Measurements from ENCODE around the gene ARHGEF12. TPM values are rescaled to one million over a fixed set of nuclear protein-coding genes. Genes with fewer than 3 reads are reported as not detected.

Gene ARHGEF12
- total and polyA plus RNA-seq, 2 donors (not counting 1 experiment from before 2014, with no cell fraction given) = 2.0 to 21.6 TPM

- WGBS (ENCODE audit: insufficient coverage) = 70% methylated on average over 11 of the region's 11 CpGs
- Histone ChIP-seq H4K20me1 (ENCODE audit: control insufficient read depth, insufficient read depth, low read length, poor library complexity, severe bottlenecking) (no peaks in the 10 kb centered on the region), H3K79me2 (ENCODE audit: control insufficient read depth, insufficient read depth, low read length) (no peaks in the 10 kb centered on the region), H2AFZ (ENCODE audit: insufficient read depth, low read depth, low read length, poor library complexity, severe bottlenecking) (no peak overlapping the region), H3K27me3 (replicated peaks in 1 of 4; ENCODE audit: control extremely low read depth in 1 of 4, control insufficient read depth in 3 of 4, insufficient read depth in 4 of 4, low read length in 3 of 4) (peaks cover 0 to 17% (median 6%) of the 10 kb centered on the region in 4 experiments), H3K36me3 (replicated peaks in 1 of 2; ENCODE audit: control extremely low read depth in 1 of 2, control insufficient read depth in 1 of 2, extremely low read depth in 1 of 2, insufficient read depth in 2 of 2, low read length in 1 of 2) (no peaks in the 10 kb centered on the region), H3K27ac (ENCODE audit: low read length in 2 of 2) (no peak overlapping the region), H3K9me3 (ENCODE audit: control extremely low read depth in 1 of 3, control insufficient read depth in 2 of 3, insufficient read depth in 1 of 3, low read length in 2 of 3) (no peaks in the 10 kb centered on the region), H3K4me2 (replicated peaks; ENCODE audit: low read depth, low read length, poor library complexity, severe bottlenecking) (no peak overlapping the region), H3K4me1 (ENCODE audit: control insufficient read depth in 2 of 2, insufficient read depth in 2 of 2, low read length in 2 of 2) (no peaks in the 10 kb centered on the region), H3K9ac (ENCODE audit: low read length) (no peak overlapping the region), H3K4me3 (ENCODE audit: control extremely low read depth in 1 of 5, extremely low read depth in 1 of 5, insufficient read depth in 1 of 5, low read depth in 2 of 5, low read length in 4 of 5) (no peak overlapping the region)
- H3K4me3 Mint-ChIP-seq = no peak overlapping the region
- no peaks in the 10 kb centered on the region for H3K4me1 Mint-ChIP-seq
- POLR2A ChIA-PET = no interaction called here
- intact Hi-C loops (cut with micrococcal nuclease) = no loop called here
- peaks cover 15% of the 10 kb centered on the region for H3K27me3 Mint-ChIP-seq
- DNase-seq (no peak), ATAC-seq (ENCODE audit: low read depth) (no peak)
- CTCF ChIA-PET = no interaction called here
- no peak overlapping the region for H3K27ac Mint-ChIP-seq
- TF ChIP-seq EZH2 (IDR thresholded peaks at IDR 0.05; ENCODE audit: borderline replicate concordance, insufficient read depth, low read depth, low read length, poor library complexity, severe bottlenecking) = no peak
- TF ChIP-seq CTCF (IDR thresholded peaks at IDR 0.05) = no peak
- no peaks in the 10 kb centered on the region for H3K9me3 Mint-ChIP-seq (ENCODE audit: insufficient read depth)
These were observed 29.5 kb upstream of the ARHGEF12 start for GRCh38 chr11:120306519-120307242.

- no peak overlapping the region for H3K27ac Mint-ChIP-seq
- TF ChIP-seq EZH2 (IDR thresholded peaks at IDR 0.05; ENCODE audit: borderline replicate concordance, insufficient read depth, low read depth, low read length, poor library complexity, severe bottlenecking) (no peak), CTCF (IDR thresholded peaks at IDR 0.05) (no peak)
- Histone ChIP-seq H3K36me3 (replicated peaks in 1 of 2; ENCODE audit: control extremely low read depth in 1 of 2, control insufficient read depth in 1 of 2, extremely low read depth in 1 of 2, insufficient read depth in 2 of 2, low read length in 1 of 2) (no peaks in the 10 kb centered on the region), H3K79me2 (ENCODE audit: control insufficient read depth, insufficient read depth, low read length) (no peaks in the 10 kb centered on the region), H3K9ac (ENCODE audit: low read length) (no peak overlapping the region), H3K9me3 (ENCODE audit: control extremely low read depth in 1 of 3, control insufficient read depth in 2 of 3, insufficient read depth in 1 of 3, low read length in 2 of 3) (no peaks in the 10 kb centered on the region), H3K27ac (ENCODE audit: low read length in 2 of 2) (no peak overlapping the region), H3K4me1 (ENCODE audit: control insufficient read depth in 2 of 2, insufficient read depth in 2 of 2, low read length in 2 of 2) (no peaks in the 10 kb centered on the region), H3K27me3 (replicated peaks in 1 of 4; ENCODE audit: control extremely low read depth in 1 of 4, control insufficient read depth in 3 of 4, insufficient read depth in 4 of 4, low read length in 3 of 4) (peaks cover 0 to 16% (median 6%) of the 10 kb centered on the region in 4 experiments), H3K4me3 (ENCODE audit: control extremely low read depth in 1 of 5, extremely low read depth in 1 of 5, insufficient read depth in 1 of 5, low read depth in 2 of 5, low read length in 4 of 5) (no peak overlapping the region), H2AFZ (ENCODE audit: insufficient read depth, low read depth, low read length, poor library complexity, severe bottlenecking) (no peak overlapping the region), H3K4me2 (replicated peaks; ENCODE audit: low read depth, low read length, poor library complexity, severe bottlenecking) (no peak overlapping the region), H4K20me1 (ENCODE audit: control insufficient read depth, insufficient read depth, low read length, poor library complexity, severe bottlenecking) (no peaks in the 10 kb centered on the region)
- intact Hi-C loops (cut with micrococcal nuclease) = no loop called here
- peaks cover 18% of the 10 kb centered on the region for H3K27me3 Mint-ChIP-seq
- CTCF ChIA-PET = no interaction called here
- no peaks in the 10 kb centered on the region for H3K9me3 Mint-ChIP-seq (ENCODE audit: insufficient read depth)
- POLR2A ChIA-PET = no interaction called here
- ATAC-seq (ENCODE audit: low read depth) = no peak
- no peak for DNase-seq
- 91% methylated on average over 8 of the region's 11 CpGs for WGBS (ENCODE audit: insufficient coverage)
- no peaks in the 10 kb centered on the region for H3K4me1 Mint-ChIP-seq
- H3K4me3 Mint-ChIP-seq = no peak overlapping the region
These were observed 28.7 kb upstream of the ARHGEF12 start for GRCh38 chr11:120307476-120307875.
